Thymus (tissue), 11 donors: ENCODE data around the gene AFAP1. TPM values are rescaled to one million over a fixed set of nuclear protein-coding genes. Genes with fewer than 3 reads are reported as not detected.

Experiments
- DNase-seq, 9 donors: peaks; one replicate each; pipeline ENCODE4 v3.0.0-alpha.2; 2013; ENCODE audit warnings: low spot score in 9 of 9, low read depth in 6 of 9, missing footprints in 1 of 9
- H3K27ac ChIP-seq, 2 donors: one replicate each; pipeline ENCODE4 v1.5.1; 2013; ENCODE audit warnings: control low read depth in 1 of 2, low read depth in 1 of 2, low read length in 1 of 2, mild to moderate bottlenecking in 1 of 2, moderate library complexity in 1 of 2
- H3K27me3 ChIP-seq, 2 donors: one replicate each; pipeline ENCODE4 v1.5.1; 2013; ENCODE audit warnings: low read length in 1 of 2; ENCODE audit not compliant: control insufficient read depth in 2 of 2, insufficient read depth in 1 of 2
- H3K36me3 ChIP-seq, 2 donors: one replicate each; pipeline ENCODE4 v1.5.1; 2013; ENCODE audit warnings: low read length in 1 of 2, mild to moderate bottlenecking in 1 of 2, moderate library complexity in 1 of 2; ENCODE audit not compliant: control insufficient read depth in 2 of 2, insufficient read depth in 2 of 2
- H3K4me1 ChIP-seq, 2 donors: one replicate each; pipeline ENCODE4 v1.5.1; 2013; ENCODE audit warnings: low read length in 2 of 2; ENCODE audit not compliant: control insufficient read depth in 2 of 2, insufficient read depth in 2 of 2
- H3K4me3 ChIP-seq, 2 donors: one replicate each; pipeline ENCODE4 v1.5.1; 2013; ENCODE audit warnings: low read length in 2 of 2, control low read depth in 1 of 2, mild to moderate bottlenecking in 1 of 2
- H3K9me3 ChIP-seq, 2 donors: one replicate each; pipeline ENCODE4 v1.5.1; 2013; ENCODE audit warnings: low read length in 1 of 2, mild to moderate bottlenecking in 1 of 2; ENCODE audit not compliant: control insufficient read depth in 2 of 2, insufficient read depth in 1 of 2
- WGBS: extraction: QIAGEN DNeasy Blood & Tissue Kit; methylation state at CpG from one replicate; pipeline ENCODE4 v1.1.7; 2013; 5-methylcytosine and 5-hydroxymethylcytosine counted together
- polyA plus RNA-seq: library from polyadenylated mRNA; stranded (reverse); fragments of 200-250 nt; gene quantifications from one replicate; pipeline ENCODE4 v1.2.3, GENCODE V29; 2013
- total RNA-seq: library from RNA; stranded (reverse); fragments of 120-200 nt; gene quantifications from one replicate; pipeline ENCODE4 v1.2.4, GENCODE V29; 2013
- donor health status: healthy.

AFAP1 gene
- total and polyA plus RNA-seq, 2 donors = 3.2 to 4.5 TPM

- H3K4me3 ChIP-seq = no peak overlapping the region
- WGBS = 77% methylated on average over 21 of the region's 21 CpGs
- H3K4me1 ChIP-seq = no peaks in the 10 kb centered on the region
- no peaks in the 10 kb centered on the region for H3K9me3 ChIP-seq
- no peaks in the 10 kb centered on the region for H3K36me3 ChIP-seq
- no peak overlapping the region for H3K27ac ChIP-seq
- H3K27me3 ChIP-seq = peaks cover 0 to 6% of the 10 kb centered on the region in 2 donors
- DNase-seq = no peak
These were observed 133.9 kb downstream of the AFAP1 start for GRCh38 chr4:7805533-7806337.

DNA sequence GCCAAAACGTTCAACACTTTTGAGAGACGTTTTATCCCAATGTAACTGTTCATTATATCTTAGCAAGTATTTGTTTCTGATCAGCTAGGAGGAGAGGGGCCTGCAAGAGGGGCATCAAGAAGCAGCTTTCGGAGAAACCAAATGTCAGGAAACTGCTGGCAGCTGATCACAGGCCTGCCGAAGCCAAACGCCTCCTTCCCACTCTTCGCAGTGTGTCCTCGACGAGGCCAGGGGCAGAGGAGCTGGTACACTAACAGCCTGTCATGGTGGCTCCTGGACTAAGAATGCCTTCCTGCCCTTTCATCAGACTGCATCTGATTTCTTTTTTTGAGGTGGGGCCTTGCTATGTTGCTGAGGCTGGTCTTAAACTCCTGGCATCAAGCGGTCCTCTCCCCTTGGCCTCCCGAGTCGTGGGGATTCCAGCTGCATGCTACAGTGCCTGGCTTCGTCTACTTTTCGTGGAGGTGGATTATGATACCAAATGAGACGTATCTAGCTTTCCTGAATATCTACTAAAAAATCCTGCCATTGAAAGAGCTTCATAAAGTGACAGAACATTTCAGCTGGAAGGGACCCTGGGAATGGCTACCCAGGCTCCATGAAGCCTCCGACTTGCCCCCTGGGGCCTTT is 134.8 kb downstream of the AFAP1 start:
- Histone ChIP-seq H3K27ac (no peak overlapping the region), H3K27me3 (peaks cover 0 to 6% of the 10 kb centered on the region in 2 donors), H3K36me3 (no peaks in the 10 kb centered on the region), H3K4me1 (no peaks in the 10 kb centered on the region), H3K9me3 (no peaks in the 10 kb centered on the region), H3K4me3 (no peak overlapping the region)
- DNase-seq = no peak
- WGBS = 93% methylated on average over 15 of the region's 15 CpGs

DNA sequence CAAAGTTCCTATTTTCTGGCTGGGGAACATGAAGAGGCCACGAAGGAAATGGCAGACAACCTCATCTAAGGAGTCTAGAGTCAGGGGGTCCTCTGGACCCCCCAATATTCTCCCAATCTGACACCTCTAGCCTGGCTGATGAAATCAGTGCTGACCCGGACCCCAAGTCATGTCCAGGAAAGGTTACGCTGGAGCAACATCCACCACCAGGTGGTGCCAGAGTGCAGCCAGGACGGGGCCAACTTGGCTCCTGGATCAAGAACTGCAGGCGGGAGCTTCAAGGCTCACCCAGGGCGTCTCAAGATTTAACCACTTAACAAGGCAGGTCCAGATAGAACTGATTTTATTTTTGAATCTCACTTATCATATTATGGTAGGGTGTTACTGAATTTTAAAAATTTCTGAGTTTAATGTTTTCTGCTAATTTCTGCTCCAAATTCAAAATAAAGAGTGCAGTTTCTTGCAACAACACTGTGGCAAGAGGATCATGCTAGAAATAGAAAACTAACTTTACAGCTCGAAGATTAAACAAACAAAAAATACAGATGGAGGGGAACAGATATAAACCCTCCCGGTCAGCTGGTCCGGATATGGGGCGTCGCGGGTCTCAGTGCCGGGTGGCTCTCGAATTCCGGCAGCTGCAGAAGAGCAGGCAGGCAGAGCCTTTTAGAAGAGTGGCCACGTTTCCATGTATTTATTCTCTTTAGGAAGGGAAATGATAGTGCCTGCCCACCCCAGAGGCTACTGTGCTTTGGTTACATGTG is 135.5 kb downstream of the AFAP1 start:
- Histone ChIP-seq H3K36me3 (no peaks in the 10 kb centered on the region), H3K27me3 (peaks cover 0 to 6% of the 10 kb centered on the region in 2 donors), H3K4me3 (no peak overlapping the region), H3K9me3 (no peaks in the 10 kb centered on the region), H3K27ac (no peak overlapping the region), H3K4me1 (no peaks in the 10 kb centered on the region)
- WGBS = 57% methylated on average over 16 of the region's 16 CpGs
- peak; percentile 21 to 73 (median 53) for DNase-seq

DNA sequence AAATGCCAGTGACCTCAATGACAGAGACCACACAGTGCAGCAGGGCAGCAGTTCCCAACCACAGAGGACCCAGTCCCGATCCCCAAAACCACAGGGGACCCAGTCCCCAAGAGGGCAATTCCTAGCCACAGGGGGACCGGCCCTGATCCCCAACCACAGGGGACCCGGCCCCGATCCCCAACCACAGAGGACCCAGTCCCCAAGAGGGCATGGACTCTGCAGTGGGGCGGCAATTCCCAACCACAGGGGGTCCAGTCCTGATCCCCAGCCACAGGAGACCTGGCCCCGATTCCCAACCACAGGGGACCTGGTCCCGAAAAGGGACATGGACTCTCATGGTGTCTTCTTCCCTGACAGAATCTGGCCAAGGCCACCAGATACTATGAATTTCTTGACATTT is 136.3 kb downstream of the AFAP1 start:
- H3K4me1 ChIP-seq = no peaks in the 10 kb centered on the region
- H3K4me3 ChIP-seq = no peak overlapping the region
- no peaks in the 10 kb centered on the region for H3K36me3 ChIP-seq
- DNase-seq = no peak
- H3K27me3 ChIP-seq = peaks cover 0 to 6% of the 10 kb centered on the region in 2 donors
- 94% methylated on average over 7 of the region's 7 CpGs for WGBS
- no peaks in the 10 kb centered on the region for H3K9me3 ChIP-seq
- no peak overlapping the region for H3K27ac ChIP-seq

GRCh38 chr4:7802093-7802726 is 137.5 kb downstream of the AFAP1 start:
- Histone ChIP-seq H3K36me3 (no peaks in the 10 kb centered on the region), H3K4me3 (no peak overlapping the region), H3K27ac (no peak overlapping the region), H3K27me3 (peaks cover 0 to 6% of the 10 kb centered on the region in 2 donors), H3K9me3 (no peaks in the 10 kb centered on the region), H3K4me1 (no peaks in the 10 kb centered on the region)
- WGBS = 35% methylated on average over 6 of the region's 6 CpGs
- DNase-seq = peak; percentile 21 to 70 (median 42)

DNA sequence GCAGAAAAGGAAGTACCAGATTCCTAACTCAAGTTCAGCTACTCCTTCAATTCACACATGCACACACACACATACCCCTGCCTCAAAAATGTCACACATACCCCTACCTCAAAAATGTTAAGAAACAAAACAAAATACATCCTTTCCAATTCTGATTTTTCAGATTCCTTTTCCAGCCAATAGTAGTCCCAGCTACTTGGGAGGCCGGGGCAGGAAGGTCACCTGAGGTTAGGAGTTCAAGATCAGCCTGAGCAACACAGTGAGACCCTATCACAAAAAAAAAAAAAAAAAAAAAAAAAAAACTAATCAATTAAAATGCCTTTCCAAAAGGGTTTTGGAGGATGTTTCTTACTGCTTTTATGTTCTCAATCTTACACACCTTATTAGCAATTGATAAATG is 138.0 kb downstream of the AFAP1 start:
- no peaks in the 10 kb centered on the region for H3K4me1 ChIP-seq
- H3K4me3 ChIP-seq = no peak overlapping the region
- DNase-seq = no peak
- H3K27me3 ChIP-seq = peaks cover 0 to 6% of the 10 kb centered on the region in 2 donors
- no peaks in the 10 kb centered on the region for H3K36me3 ChIP-seq
- no peaks in the 10 kb centered on the region for H3K9me3 ChIP-seq
- H3K27ac ChIP-seq = no peak overlapping the region
- WGBS = 75% methylated on average over 1 of the region's 1 CpG

- no peaks in the 10 kb centered on the region for H3K36me3 ChIP-seq
- WGBS = 96% methylated on average over 10 of the region's 10 CpGs
- H3K4me1 ChIP-seq = no peaks in the 10 kb centered on the region
- DNase-seq = no peak
- no peaks in the 10 kb centered on the region for H3K9me3 ChIP-seq
- no peak overlapping the region for H3K27ac ChIP-seq
- peaks cover 0 to 6% of the 10 kb centered on the region in 2 donors for H3K27me3 ChIP-seq
- no peak overlapping the region for H3K4me3 ChIP-seq
These were observed 138.7 kb downstream of the AFAP1 start for GRCh38 chr4:7801001-7801400.

DNA sequence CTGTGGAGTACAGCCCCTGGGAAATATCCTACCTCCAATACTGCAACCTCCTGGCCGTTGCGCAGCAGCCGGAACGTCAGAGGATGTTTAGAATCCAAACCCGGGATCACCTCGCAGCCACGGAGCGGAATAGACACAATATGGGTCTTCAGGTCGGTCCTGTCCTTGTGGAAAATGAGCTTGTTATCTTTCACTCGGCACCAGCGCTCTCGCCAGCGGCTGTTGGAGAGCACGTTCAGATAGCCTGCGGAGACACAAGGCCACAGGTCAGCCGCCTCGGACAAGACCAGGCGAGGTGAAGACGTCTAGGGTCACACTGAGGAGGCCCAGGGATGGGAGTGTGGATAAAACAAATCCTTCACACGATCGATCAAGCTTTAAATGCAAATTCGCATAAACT is 139.3 kb downstream of the AFAP1 start:
- no peaks in the 10 kb centered on the region for H3K4me1 ChIP-seq
- peaks cover 0 to 6% of the 10 kb centered on the region in 2 donors for H3K27me3 ChIP-seq
- no peak overlapping the region for H3K27ac ChIP-seq
- WGBS = 95% methylated on average over 22 of the region's 22 CpGs
- H3K36me3 ChIP-seq = no peaks in the 10 kb centered on the region
- DNase-seq = no peak
- no peak overlapping the region for H3K4me3 ChIP-seq
- no peaks in the 10 kb centered on the region for H3K9me3 ChIP-seq
